Stomach (tissue), 9 donors: ENCODE results near the gene DOCK9. TPM values are rescaled to one million over a fixed set of nuclear protein-coding genes. Genes with fewer than 3 reads are reported as not detected.

Experiments used
- DNase-seq, 2 donors: peaks; one replicate each; pipeline versions ENCODE4 v3.0.0 to v3.0.0-alpha.2; 2013 to 2019
- H3K27ac ChIP-seq, 5 donors: fragments of 200-600 bp in 4 of 5; sonication (generic) in 4 of 5; one replicate each; pipeline ENCODE4 v1.5.1; 2013 to 2019; ENCODE audit warnings: mild to moderate bottlenecking in 1 of 5, moderate library complexity in 1 of 5
- H3K27me3 ChIP-seq, 3 donors: fragments of 200-600 bp; sonication (generic); one replicate each; pipeline ENCODE4 v1.5.1; 2017 to 2019; ENCODE audit warnings: mixed run types in 1 of 3
- H3K36me3 ChIP-seq, 4 donors: fragments of 200-600 bp; sonication (generic); 1 replicate in 3 of 4; 2 replicates in 1 of 4; pipeline ENCODE4 v1.5.1; 2016 to 2019
- H3K4me1 ChIP-seq, 4 donors: fragments of 200-600 bp; sonication (generic); one replicate each; pipeline ENCODE4 v1.5.1; 2016 to 2019
- H3K4me3 ChIP-seq, 4 donors: fragments of 200-600 bp; sonication (generic) in 3 of 4; one replicate each; pipeline ENCODE4 v1.5.1; 2016 to 2019; ENCODE audit warnings: mild to moderate bottlenecking in 1 of 4
- H3K9me3 ChIP-seq, 4 donors: fragments of 200-600 bp; sonication (generic); one replicate each; pipeline ENCODE4 v1.5.1; 2016 to 2019
- EP300 ChIP-seq: sonication (generic); formaldehyde crosslinking; IDR thresholded peaks from one replicate; pipeline ENCODE4 v1.6.1; 2017; ENCODE audit warnings: antibody characterized with exemption
- POLR2A ChIP-seq, 4 donors: fragments of 450-650 bp; IDR thresholded peaks; one replicate each; pipeline ENCODE4 v1.6.1; 2016; ENCODE audit warnings: antibody characterized with exemption in 4 of 4, control low read depth in 2 of 4, mild to moderate bottlenecking in 1 of 4, moderate library complexity in 1 of 4
- POLR2AphosphoS5 ChIP-seq, 3 donors: sonication (generic); formaldehyde crosslinking; IDR thresholded peaks; one replicate each; pipeline ENCODE4 v1.6.1; 2016; ENCODE audit warnings: antibody characterized with exemption in 3 of 3
- WGBS, 5 donors: extraction: QIAGEN DNeasy Blood & Tissue Kit in 3 of 5; methylation state at CpG; one replicate each; pipeline versions ENCODE4 v1.1.5 to v1.1.7; 2013 to 2018; 5-methylcytosine and 5-hydroxymethylcytosine counted together
- intact Hi-C: fragments of 100-400 bp; cut with DNase I; formaldehyde crosslinking; loops from one replicate; pipeline ENCODE4 v1.15.1; 2023; ENCODE audit warnings: low total_unique reads
- polyA plus RNA-seq, 3 donors: library from polyadenylated mRNA; stranded (reverse); fragments of 200-250 nt; gene quantifications; one replicate each; pipeline ENCODE4 v1.2.3, GENCODE V29; 2013
- total RNA-seq, 5 donors: library from RNA; depleted of rRNA; stranded (reverse); fragments of >200 nt; gene quantifications; one replicate each; pipeline versions ENCODE4 v1.1.0 to v1.2.3, GENCODE V29; 2014 to 2016
- TF ChIP-seq, protein P1 (sequence below), 7 experiments: fragments of 450-650 bp in 4 of 7; fragments of 200-600 bp in 3 of 7; sonication (generic) in 3 of 7; IDR thresholded peaks; one replicate each; pipeline ENCODE4 v1.5.1; 2016 to 2019; ENCODE audit warnings: antibody characterized with exemption in 7 of 7, control low read depth in 2 of 7, mild to moderate bottlenecking in 1 of 7
- donor health status: healthy with polysubstance abuse.
- donor health status: Bipolar disorder and iron deficiency.
- donor health status: healthy.

Gene DOCK9
- total and polyA plus RNA-seq, 8 donors: 8.7 to 97.9 (median 49.2) TPM

DNA sequence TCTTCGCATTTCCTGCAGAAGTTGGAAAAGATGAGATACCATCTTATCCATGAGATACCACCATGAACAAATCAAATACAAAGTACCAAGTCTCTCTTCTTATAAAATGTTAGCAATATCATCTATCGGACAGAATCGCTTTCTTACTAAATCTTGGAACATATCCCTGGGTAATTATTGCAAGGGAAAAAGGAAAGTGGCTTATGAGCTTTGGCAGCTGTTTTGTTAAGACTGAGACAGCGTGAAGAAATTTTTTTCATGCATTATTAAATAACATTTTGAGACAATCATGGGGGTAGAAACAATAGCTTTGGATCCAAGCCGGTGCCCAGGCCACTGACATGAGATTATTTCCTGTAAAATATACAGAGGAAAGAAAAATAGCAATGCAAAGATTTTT, 84.5 kb downstream of the DOCK9 start:
- intact Hi-C loops: no loop called here
- Histone ChIP-seq H3K4me3 (no peak overlapping the region), H3K4me1 (peaks cover 0 to 8% (median 6%) of the 10 kb centered on the region in 4 donors), H3K27me3 (no peaks in the 10 kb centered on the region), H3K36me3 (peaks cover 0 to 47% (median 40%) of the 10 kb centered on the region in 4 donors), H3K27ac (no peak overlapping the region), H3K9me3 (no peaks in the 10 kb centered on the region)
- no peak for TF ChIP-seq EP300
- no peak for TF ChIP-seq POLR2A (IDR thresholded peaks at IDR 0.05)
- TF ChIP-seq, protein P1, sequence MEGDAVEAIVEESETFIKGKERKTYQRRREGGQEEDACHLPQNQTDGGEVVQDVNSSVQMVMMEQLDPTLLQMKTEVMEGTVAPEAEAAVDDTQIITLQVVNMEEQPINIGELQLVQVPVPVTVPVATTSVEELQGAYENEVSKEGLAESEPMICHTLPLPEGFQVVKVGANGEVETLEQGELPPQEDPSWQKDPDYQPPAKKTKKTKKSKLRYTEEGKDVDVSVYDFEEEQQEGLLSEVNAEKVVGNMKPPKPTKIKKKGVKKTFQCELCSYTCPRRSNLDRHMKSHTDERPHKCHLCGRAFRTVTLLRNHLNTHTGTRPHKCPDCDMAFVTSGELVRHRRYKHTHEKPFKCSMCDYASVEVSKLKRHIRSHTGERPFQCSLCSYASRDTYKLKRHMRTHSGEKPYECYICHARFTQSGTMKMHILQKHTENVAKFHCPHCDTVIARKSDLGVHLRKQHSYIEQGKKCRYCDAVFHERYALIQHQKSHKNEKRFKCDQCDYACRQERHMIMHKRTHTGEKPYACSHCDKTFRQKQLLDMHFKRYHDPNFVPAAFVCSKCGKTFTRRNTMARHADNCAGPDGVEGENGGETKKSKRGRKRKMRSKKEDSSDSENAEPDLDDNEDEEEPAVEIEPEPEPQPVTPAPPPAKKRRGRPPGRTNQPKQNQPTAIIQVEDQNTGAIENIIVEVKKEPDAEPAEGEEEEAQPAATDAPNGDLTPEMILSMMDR (IDR thresholded peaks at IDR 0.05): no peak
- TF ChIP-seq POLR2AphosphoS5 (IDR thresholded peaks at IDR 0.05): no peak
- WGBS, 5 donors: 89 to 94% (median 92%) methylated on average over 5 of the region's 5 CpGs
- no peak for DNase-seq

DNA sequence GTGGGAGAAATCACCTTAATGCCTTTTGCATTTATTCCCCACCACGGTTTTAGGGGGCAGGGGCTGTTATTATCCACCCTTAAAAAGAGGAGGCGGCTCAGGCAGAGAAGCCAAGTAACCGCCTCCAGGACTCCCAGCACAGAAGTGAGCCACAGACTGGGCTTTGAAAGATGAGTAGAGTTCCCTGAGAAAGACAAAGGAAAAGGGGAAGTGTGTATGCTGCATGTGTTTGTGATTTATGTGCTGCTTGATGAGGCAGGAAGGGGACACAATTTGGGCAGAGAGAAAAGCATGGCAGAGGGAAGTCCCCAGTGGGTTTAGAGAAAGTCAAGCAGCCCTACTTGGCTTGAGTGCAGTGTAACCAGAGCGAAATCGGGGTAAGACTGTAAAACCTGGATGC, 85.0 kb downstream of the DOCK9 start:
- DNase-seq: no peak
- H3K4me3 ChIP-seq: no peak overlapping the region
- H3K36me3 ChIP-seq: peaks cover 0 to 47% (median 41%) of the 10 kb centered on the region in 4 donors
- WGBS, 5 donors: 71 to 76% (median 74%) methylated on average over 5 of the region's 5 CpGs
- intact Hi-C loops: no loop called here
- no peak overlapping the region for H3K27ac ChIP-seq
- no peak for TF ChIP-seq POLR2A (IDR thresholded peaks at IDR 0.05)
- TF ChIP-seq, protein P1 (IDR thresholded peaks at IDR 0.05): no peak
- H3K9me3 ChIP-seq: no peaks in the 10 kb centered on the region
- peaks cover 0 to 8% (median 6%) of the 10 kb centered on the region in 4 donors for H3K4me1 ChIP-seq
- no peaks in the 10 kb centered on the region for H3K27me3 ChIP-seq

- Histone ChIP-seq H3K36me3 (peaks cover 0 to 48% (median 42%) of the 10 kb centered on the region in 4 donors), H3K9me3 (no peaks in the 10 kb centered on the region), H3K4me3 (no peak overlapping the region), H3K27ac (no peak overlapping the region), H3K4me1 (peaks cover 0 to 8% (median 6%) of the 10 kb centered on the region in 4 donors), H3K27me3 (no peaks in the 10 kb centered on the region)
- intact Hi-C loops: no loop called here
- WGBS, 5 donors: 53 to 67% (median 55%) methylated on average over 3 of the region's 3 CpGs
- no peak for DNase-seq
- TF ChIP-seq, protein P1 (IDR thresholded peaks at IDR 0.05): no peak
- no peak for TF ChIP-seq POLR2A (IDR thresholded peaks at IDR 0.05)
- no peak for TF ChIP-seq EP300
- no peak for TF ChIP-seq POLR2AphosphoS5 (IDR thresholded peaks at IDR 0.05)
These were observed 85.8 kb downstream of the DOCK9 start for GRCh38 chr13:98892077-98892476.

DNA sequence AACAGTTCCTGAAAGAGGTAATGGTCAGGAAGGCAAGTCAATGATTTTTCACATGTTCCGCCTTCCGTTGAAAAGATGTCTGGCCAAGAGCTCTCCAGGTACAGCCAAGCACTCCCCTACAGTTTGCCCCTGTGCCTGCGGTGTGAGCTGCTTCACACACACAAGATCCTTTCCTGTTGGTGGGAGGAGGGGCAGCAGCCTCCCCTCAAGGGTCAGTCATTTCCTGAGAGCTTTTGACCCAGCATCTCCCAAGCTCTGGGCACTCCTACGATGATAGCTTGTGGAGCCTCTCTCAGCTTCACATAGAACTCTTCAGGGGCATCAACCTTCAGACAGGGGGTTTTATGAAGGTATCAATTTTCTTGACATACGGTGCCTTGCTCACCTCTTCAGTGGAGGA, 86.9 kb downstream of the DOCK9 start:
- Histone ChIP-seq H3K4me3 (no peak overlapping the region), H3K27me3 (no peaks in the 10 kb centered on the region), H3K36me3 (peaks cover 1 to 50% (median 40%) of the 10 kb centered on the region in 4 donors), H3K9me3 (no peaks in the 10 kb centered on the region), H3K27ac (no peak overlapping the region), H3K4me1 (no peaks in the 10 kb centered on the region)
- 80 to 94% (median 87%) methylated on average over 5 of the region's 5 CpGs for WGBS, 5 donors
- intact Hi-C loops: no loop called here
- DNase-seq: no peak
- no peak for TF ChIP-seq EP300
- TF ChIP-seq, protein P1 (IDR thresholded peaks at IDR 0.05): no peak
- TF ChIP-seq POLR2A (IDR thresholded peaks at IDR 0.05): no peak
- TF ChIP-seq POLR2AphosphoS5 (IDR thresholded peaks at IDR 0.05): no peak
